Right lobe of liver (tissue), 4 donors: ENCODE data around the gene CFAP119.

Experiments
- CTCF ChIP-seq, 4 donors: fragments of 200-600 bp in 3 of 4; fragments of 450-650 bp in 1 of 4; IDR thresholded peaks; one replicate each; pipeline versions ENCODE4 v1.5.1 to v1.8.0; 2016 to 2022; ENCODE audit warnings: antibody characterized with exemption in 4 of 4, mild to moderate bottlenecking in 2 of 4
- POLR2A ChIP-seq: fragments of 450-650 bp; IDR thresholded peaks from one replicate; pipeline ENCODE4 v1.6.1; 2017; ENCODE audit warnings: antibody characterized with exemption, mild to moderate bottlenecking
- donor health status: DM: no; HTN: no; CAD: no.
- donor health status: DM: no; HTN: no; CAD: no.
- donor health status: DM: no; HTN: yes; CAD: no.

- no peak for TF ChIP-seq CTCF (IDR thresholded peaks at IDR 0.05)
- TF ChIP-seq POLR2A = no peak
Observed at GRCh38 chr16:30764086-30764485, 2.2 kb upstream of the CFAP119 start.
